IMR-90 (cell line): Measurements from ENCODE around the gene GOLGA8R.
"Not testable (repeated sequence)": the region's sequence is repeated elsewhere in the genome, so short reads cannot be mapped to it uniquely, and the experiment has no call there.

Source experiments
- CEBPB ChIP-seq: IDR thresholded peaks from 2 replicates; pipeline ENCODE4 v1.6.1; 2012; ENCODE audit warnings: low read depth, low read length, improper control_type of control experiment
- CTCF ChIP-seq: conservative IDR thresholded peaks from 2 replicates; pipeline ENCODE4 v1.5.1; 2012; ENCODE audit warnings: mild to moderate bottlenecking, low read depth, low read length, improper control_type of control experiment
- ELK1 ChIP-seq: fragments of 150-350 bp; IDR thresholded peaks from 2 replicates; pipeline ENCODE4 v1.6.1; 2016; ENCODE audit warnings: low read depth, mild to moderate bottlenecking, low read length, moderate library complexity, borderline replicate concordance
- POLR2A ChIP-seq: IDR thresholded peaks from 2 replicates; pipeline ENCODE4 v1.6.1; 2012; ENCODE audit warnings: mild to moderate bottlenecking, low read depth, low read length
- RAD21 ChIP-seq: IDR thresholded peaks from 2 replicates; pipeline ENCODE4 v1.6.1; 2012; ENCODE audit warnings: low read length, improper control_type of control experiment
- USF2 ChIP-seq: fragments of 150-350 bp; IDR thresholded peaks from 2 replicates; pipeline ENCODE4 v1.6.1; 2017; ENCODE audit warnings: mild to moderate bottlenecking, antibody characterized with exemption, low read length, low read depth

GRCh38 chr15:30462176-30462575 is 48.1 kb upstream of the GOLGA8R start:
- not testable (repeated sequence) for TF ChIP-seq CTCF, CEBPB, ELK1, POLR2A, RAD21, USF2
